Measurements from ENCODE around the gene ELAC2. TPM values are rescaled to one million over a fixed set of nuclear protein-coding genes. Genes with fewer than 3 reads are reported as not detected.

The ELAC2 gene
- total and polyA plus RNA-seq, 2 of the 8 experiments (the other 6 are each of a cell fraction or from before 2014, with no cell fraction given): 91.6 to 127 TPM

GRCh38 chr17:13003454-13003851 lies 14.4 kb downstream of the ELAC2 start (continued):
- no peak for TF ChIP-seq ASH2L (IDR thresholded peaks at IDR 0.05; ENCODE audit: low read length)
- no peak for TF ChIP-seq FOSL1 (IDR thresholded peaks at IDR 0.05; ENCODE audit: insufficient read depth, low read depth, low read length)
- TF ChIP-seq CREB1 (IDR thresholded peaks at IDR 0.05): no peak
- no peak for TF ChIP-seq PHF8 (conservative IDR thresholded peaks at IDR 0.05; ENCODE audit: low read depth, low read length)
- no peak for TF ChIP-seq CBX8 (IDR thresholded peaks at IDR 0.05; ENCODE audit: borderline replicate concordance, low read depth, low read length)

All from H1 (cell line).